GM23338 (cell line): ENCODE data around the gene SCTR. TPM values are rescaled to one million over a fixed set of nuclear protein-coding genes. Genes with fewer than 3 reads are reported as not detected.

ENCODE experiments used
- ATAC-seq: fragments of 200-7000 bp; cut with Tn5 transposase; 3 replicates; pipeline ENCODE4 v1.9.1; 2020
- DNase-seq: peaks from one replicate; pipeline ENCODE4 v3.0.0-alpha.2; 2015; ENCODE audit warnings: low spot score
- H2AFZ ChIP-seq: fragments of 200-600 bp; sonication (generic); 2 replicates; pipeline ENCODE4 v1.8.0; 2016; ENCODE audit warnings: antibody characterized with exemption, mild to moderate bottlenecking, moderate library complexity
- H3F3A ChIP-seq: fragments of 200-600 bp; sonication (generic); replicated peaks from 2 replicates; pipeline ENCODE4 v1.8.0; 2017; ENCODE audit warnings: antibody characterized with exemption, mixed run types, low read depth
- H3K27ac ChIP-seq: fragments of 200-600 bp; sonication (generic); 2 replicates; pipeline ENCODE4 v1.6.1; 2016; ENCODE audit warnings: low read depth
- H3K27me3 ChIP-seq: fragments of 200-600 bp; sonication (generic); 2 replicates; pipeline ENCODE4 v1.8.0; 2016; ENCODE audit warnings: mild to moderate bottlenecking, mixed run types, moderate library complexity; ENCODE audit not compliant: insufficient read depth
- H3K36me3 ChIP-seq: fragments of 200-600 bp; sonication (generic); 2 replicates; pipeline ENCODE4 v1.8.0; 2016; ENCODE audit warnings: mild to moderate bottlenecking; ENCODE audit not compliant: insufficient read depth
- H3K4me1 ChIP-seq: fragments of 200-600 bp; sonication (generic); 2 replicates; pipeline ENCODE4 v1.8.0; 2016; ENCODE audit warnings: mild to moderate bottlenecking, moderate library complexity; ENCODE audit not compliant: insufficient read depth
- H3K4me2 ChIP-seq: fragments of 200-600 bp; sonication (generic); 2 replicates; pipeline ENCODE4 v1.7.1; 2017; ENCODE audit warnings: mixed run types
- H3K4me3 ChIP-seq: fragments of 200-600 bp; sonication (generic); 2 replicates; pipeline ENCODE4 v1.6.1; 2016; ENCODE audit warnings: mixed run types
- H3K79me2 ChIP-seq: fragments of 200-600 bp; sonication (generic); replicated peaks from 2 replicates; pipeline ENCODE4 v1.8.0; 2017; ENCODE audit warnings: mild to moderate bottlenecking; ENCODE audit not compliant: insufficient read depth
- H3K9me2 ChIP-seq: fragments of 200-600 bp; sonication (generic); 2 replicates; pipeline ENCODE4 v1.8.0; 2017; ENCODE audit not compliant: insufficient read depth
- H4K20me1 ChIP-seq: fragments of 200-600 bp; sonication (generic); replicated peaks from 2 replicates; pipeline ENCODE4 v1.8.0; 2017; ENCODE audit warnings: mild to moderate bottlenecking; ENCODE audit not compliant: insufficient read depth
- H3K27ac Mint-ChIP-seq: 2 replicates; pipeline ENCODE4 v1.8.0; 2020; ENCODE audit warnings: inconsistent platforms, mild to moderate bottlenecking, moderate library complexity, mixed read lengths
- H3K27me3 Mint-ChIP-seq: 3 replicates; pipeline ENCODE4 v1.8.0; 2022; ENCODE audit warnings: low read depth, mild to moderate bottlenecking, moderate library complexity, mixed read lengths, inconsistent platforms; ENCODE audit not compliant: insufficient read depth, poor library complexity
- H3K36me3 Mint-ChIP-seq: 3 replicates; pipeline ENCODE4 v1.8.0; 2021; ENCODE audit warnings: low read depth, mild to moderate bottlenecking, inconsistent platforms, moderate library complexity, mixed read lengths
- H3K4me1 Mint-ChIP-seq: 3 replicates; pipeline ENCODE4 v1.8.0; 2020; ENCODE audit warnings: mild to moderate bottlenecking, inconsistent platforms, mixed read lengths
- H3K4me3 Mint-ChIP-seq: 3 replicates; pipeline ENCODE4 v1.8.0; 2021; ENCODE audit warnings: moderate library complexity, mild to moderate bottlenecking, inconsistent platforms, mixed read lengths
- H3K9me3 Mint-ChIP-seq: 3 replicates; pipeline ENCODE4 v1.8.0; 2020; ENCODE audit warnings: moderate library complexity, mild to moderate bottlenecking, inconsistent platforms, mixed read lengths
- CTCF ChIP-seq, 2 experiments: fragments of 200-600 bp in 1 of 2; sonication (generic) in 1 of 2; conservative IDR thresholded peaks; 2 replicates each; pipeline versions ENCODE4 v1.5.1 to v1.6.1; 2016 to 2017; ENCODE audit warnings: antibody characterized with exemption in 2 of 2, low read depth in 2 of 2, mild to moderate bottlenecking in 2 of 2, moderate library complexity in 1 of 2
- ETS1 ChIP-seq: IDR thresholded peaks from 2 replicates; pipeline ENCODE4 v1.6.1; 2016; ENCODE audit warnings: antibody characterized with exemption
- EZH2 ChIP-seq: fragments of 200-600 bp; sonication (generic); IDR thresholded peaks from one replicate; pipeline ENCODE4 v1.8.0; 2017; ENCODE audit warnings: antibody characterized with exemption, mild to moderate bottlenecking, low read depth; ENCODE audit not compliant: unreplicated experiment
- EZH2phosphoT487 ChIP-seq: fragments of 200-600 bp; sonication (generic); IDR thresholded peaks from one replicate; pipeline ENCODE4 v1.8.1; 2018; ENCODE audit warnings: antibody characterized with exemption; ENCODE audit not compliant: unreplicated experiment
- NANOG ChIP-seq: IDR thresholded peaks from 2 replicates; pipeline ENCODE4 v1.6.1; 2016; ENCODE audit warnings: antibody characterized with exemption, borderline replicate concordance
- POLR2AphosphoS5 ChIP-seq: IDR thresholded peaks from 2 replicates; pipeline ENCODE4 v1.6.1; 2016; ENCODE audit warnings: antibody characterized with exemption, low read depth
- REST ChIP-seq: IDR thresholded peaks from one replicate; pipeline ENCODE4 v1.6.1; 2018; ENCODE audit warnings: antibody characterized with exemption; ENCODE audit not compliant: unreplicated experiment
- ZNF331 ChIP-seq: fragments of 250-450 bp; sonication (Bioruptor Pico); IDR thresholded peaks from 2 replicates; pipeline ENCODE4 v1.5.0; 2020; ENCODE audit warnings: low read depth, mild to moderate bottlenecking, moderate library complexity
- polyA plus RNA-seq: library from polyadenylated mRNA; unstranded; fragments of >200 nt; fragmentation: Nextera tagmentation; extraction: Ambion mirVana; gene quantifications from 2 replicates; pipeline ENCODE4 v1.2.1, GENCODE V29; 2016
- total RNA-seq: library from RNA; depleted of rRNA; stranded (reverse); fragments of >200 nt; shearing (Covaris generic); gene quantifications from 2 replicates; pipeline ENCODE4 v1.2.3, GENCODE V29; 2014

Gene SCTR
- total and polyA plus RNA-seq, 2 experiments from 2014 or later = not detected

- Histone ChIP-seq H3F3A (no peaks in the 10 kb centered on the region), H2AFZ (no peak overlapping the region; the same call in 1 of the 2 replicates), H3K4me2 (no peak overlapping the region), H3K4me3 (no peak overlapping the region), H4K20me1 (no peaks in the 10 kb centered on the region), H3K79me2 (no peaks in the 10 kb centered on the region), H3K27me3 (no peaks in the 10 kb centered on the region), H3K27ac (no peak overlapping the region), H3K36me3 (no peaks in the 10 kb centered on the region), H3K4me1 (no peaks in the 10 kb centered on the region), H3K9me2 (no peaks in the 10 kb centered on the region)
- peaks cover 7% of the 10 kb centered on the region for H3K27me3 Mint-ChIP-seq
- no peak for TF ChIP-seq EZH2
- TF ChIP-seq POLR2AphosphoS5 = no peak
- no peak for TF ChIP-seq ETS1
- no peak for TF ChIP-seq EZH2phosphoT487
- no peak for TF ChIP-seq ZNF331 (CRISPR knock-in tag)
- TF ChIP-seq CTCF (conservative IDR thresholded peaks at IDR 0.05; ENCODE audit: low read depth in 2 of 2) = no peak
- TF ChIP-seq REST = no peak
- TF ChIP-seq NANOG = no peak
- DNase-seq = no peak
- H3K4me1 Mint-ChIP-seq = peaks cover 10% of the 10 kb centered on the region
- peak; percentile 62 for ATAC-seq
- no peaks in the 10 kb centered on the region for H3K36me3 Mint-ChIP-seq
- H3K9me3 Mint-ChIP-seq = no peaks in the 10 kb centered on the region
- H3K27ac Mint-ChIP-seq = no peak overlapping the region
- no peak overlapping the region for H3K4me3 Mint-ChIP-seq
These were observed 41.5 kb downstream of the SCTR start for GRCh38 chr2:119482481-119483394.
